Glutamatergic neuron (in vitro differentiated cells): ENCODE measurements around the gene ACBD6. TPM values are rescaled to one million over a fixed set of nuclear protein-coding genes. Genes with fewer than 3 reads are reported as not detected.

Experiments used
- DNase-seq: peaks from one replicate; pipeline ENCODE4 v3.0.0; 2022
- H3K27ac Mint-ChIP-seq: one replicate; pipeline ENCODE4 v1.8.0; 2020; ENCODE audit warnings: mild to moderate bottlenecking, mixed read lengths, inconsistent platforms; ENCODE audit not compliant: unreplicated experiment
- H3K27me3 Mint-ChIP-seq: one replicate; pipeline ENCODE4 v1.8.0; 2020; ENCODE audit warnings: mild to moderate bottlenecking, moderate library complexity, mixed read lengths, inconsistent platforms; ENCODE audit not compliant: unreplicated experiment
- H3K36me3 Mint-ChIP-seq: one replicate; pipeline ENCODE4 v1.8.0; 2020; ENCODE audit warnings: mild to moderate bottlenecking, mixed read lengths, inconsistent platforms; ENCODE audit not compliant: unreplicated experiment
- H3K4me1 Mint-ChIP-seq: one replicate; pipeline ENCODE4 v1.8.0; 2020; ENCODE audit warnings: mild to moderate bottlenecking, low read depth, mixed read lengths, inconsistent platforms; ENCODE audit not compliant: unreplicated experiment
- H3K4me3 Mint-ChIP-seq: one replicate; pipeline ENCODE4 v1.8.0; 2020; ENCODE audit warnings: mild to moderate bottlenecking, mixed read lengths, inconsistent platforms; ENCODE audit not compliant: unreplicated experiment
- H3K9me3 Mint-ChIP-seq: one replicate; pipeline ENCODE4 v1.8.0; 2020; ENCODE audit warnings: mild to moderate bottlenecking, moderate library complexity, mixed read lengths, inconsistent platforms; ENCODE audit not compliant: unreplicated experiment
- CTCF ChIP-seq: fragments of 200-600 bp; sonication (generic); IDR thresholded peaks from one replicate; pipeline ENCODE4 v1.5.0; 2021; ENCODE audit not compliant: partially characterized antibody, unreplicated experiment
- total RNA-seq: library from RNA; stranded (reverse); fragmentation: NEBNext Ultra II Directional; extraction: Animal tissue kit (Norgen Biotek cat#: 25700); gene quantifications from one replicate; pipeline ENCODE4 v1.2.1, GENCODE V29; 2021; ENCODE audit not compliant: unreplicated experiment

ACBD6 gene
- total RNA-seq, 1 donor from 2014 or later: 52.9 TPM

DNA sequence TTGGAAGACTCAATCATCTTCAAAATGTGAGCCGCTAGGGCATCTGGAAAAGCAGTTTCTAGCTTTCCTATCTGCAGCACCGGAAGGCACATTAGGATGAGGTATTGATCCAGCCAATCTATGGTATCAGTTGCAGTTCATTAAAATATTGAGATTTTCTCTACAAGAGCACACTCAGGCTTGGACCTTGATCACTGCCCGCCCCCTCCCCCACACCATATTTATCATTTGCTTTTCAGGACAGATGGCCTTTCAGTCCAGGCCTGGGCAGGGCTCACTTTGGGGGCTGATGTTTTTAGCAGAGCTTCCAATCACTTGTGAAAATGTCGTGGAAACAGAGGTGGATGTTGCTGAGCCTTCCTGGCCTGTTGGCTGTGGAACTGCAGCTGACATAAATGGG is 254.8 kb downstream of the ACBD6 start:
- Mint-ChIP-seq H3K27me3 (peaks cover 8% of the 10 kb centered on the region), H3K27ac (peak overlapping the region; percentile 68), H3K36me3 (no peaks in the 10 kb centered on the region), H3K4me1 (peaks cover 36% of the 10 kb centered on the region), H3K9me3 (peaks cover 5% of the 10 kb centered on the region), H3K4me3 (peak overlapping the region; percentile 50)
- no peak for TF ChIP-seq CTCF
- no peak for DNase-seq

- peaks cover 36% of the 10 kb centered on the region for H3K4me1 Mint-ChIP-seq
- no peak for DNase-seq
- peaks cover 8% of the 10 kb centered on the region for H3K27me3 Mint-ChIP-seq
- peaks cover 8% of the 10 kb centered on the region for H3K9me3 Mint-ChIP-seq
- no peak overlapping the region for H3K4me3 Mint-ChIP-seq
- TF ChIP-seq CTCF: no peak
- no peaks in the 10 kb centered on the region for H3K36me3 Mint-ChIP-seq
- H3K27ac Mint-ChIP-seq: no peak overlapping the region
Measured at GRCh38 chr1:180247061-180247460, 255.3 kb downstream of the ACBD6 start.

DNA sequence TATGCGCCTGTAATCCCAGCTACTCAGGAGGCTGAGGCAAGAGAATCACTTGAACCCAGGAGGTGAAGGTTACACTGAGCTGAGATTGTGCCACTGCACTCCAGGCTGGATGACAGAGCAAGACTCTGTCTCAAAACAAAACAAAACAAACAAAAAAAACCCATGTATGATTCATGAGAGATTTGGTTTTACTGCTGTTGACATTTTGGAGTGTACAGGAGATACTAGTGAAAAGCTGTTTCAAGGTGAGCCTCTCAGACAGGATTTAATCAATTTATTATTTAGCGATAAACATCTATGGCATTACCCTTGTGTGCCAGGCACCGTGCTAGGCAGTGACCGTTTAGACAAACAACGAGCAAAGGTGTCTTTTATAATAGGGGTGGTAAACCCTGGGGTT is 255.8 kb downstream of the ACBD6 start:
- peaks cover 32% of the 10 kb centered on the region for H3K4me1 Mint-ChIP-seq
- H3K4me3 Mint-ChIP-seq: no peak overlapping the region
- peaks cover 9% of the 10 kb centered on the region for H3K9me3 Mint-ChIP-seq
- DNase-seq: no peak
- H3K27me3 Mint-ChIP-seq: peaks cover 8% of the 10 kb centered on the region
- no peak for TF ChIP-seq CTCF
- H3K36me3 Mint-ChIP-seq: no peaks in the 10 kb centered on the region
- H3K27ac Mint-ChIP-seq: no peak overlapping the region

DNA sequence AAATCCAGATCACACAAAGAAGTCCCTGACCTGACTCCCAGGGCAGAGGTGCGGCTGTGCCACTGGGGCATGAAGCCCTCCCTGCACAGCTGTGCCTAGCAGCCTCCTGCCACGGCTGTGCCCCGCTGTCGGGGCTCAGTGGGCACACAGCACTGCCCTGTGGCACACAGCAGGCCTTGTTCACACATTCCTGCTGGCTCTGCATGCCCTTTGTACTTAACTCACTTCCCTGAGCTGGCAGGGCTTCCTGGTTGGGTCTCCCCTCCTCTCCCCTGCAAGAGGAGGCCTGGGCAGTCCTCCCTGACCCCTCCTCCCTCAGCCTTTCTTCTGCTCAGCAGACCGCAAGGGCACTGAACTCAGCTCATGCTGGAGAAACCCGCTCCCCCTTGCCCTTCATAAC is 257.5 kb downstream of the ACBD6 start:
- no peaks in the 10 kb centered on the region for H3K36me3 Mint-ChIP-seq
- peaks cover 3% of the 10 kb centered on the region for H3K27me3 Mint-ChIP-seq
- H3K27ac Mint-ChIP-seq: no peak overlapping the region
- no peak for DNase-seq
- H3K4me1 Mint-ChIP-seq: peaks cover 24% of the 10 kb centered on the region
- H3K9me3 Mint-ChIP-seq: peaks cover 6% of the 10 kb centered on the region
- no peak overlapping the region for H3K4me3 Mint-ChIP-seq
- TF ChIP-seq CTCF: no peak

DNA sequence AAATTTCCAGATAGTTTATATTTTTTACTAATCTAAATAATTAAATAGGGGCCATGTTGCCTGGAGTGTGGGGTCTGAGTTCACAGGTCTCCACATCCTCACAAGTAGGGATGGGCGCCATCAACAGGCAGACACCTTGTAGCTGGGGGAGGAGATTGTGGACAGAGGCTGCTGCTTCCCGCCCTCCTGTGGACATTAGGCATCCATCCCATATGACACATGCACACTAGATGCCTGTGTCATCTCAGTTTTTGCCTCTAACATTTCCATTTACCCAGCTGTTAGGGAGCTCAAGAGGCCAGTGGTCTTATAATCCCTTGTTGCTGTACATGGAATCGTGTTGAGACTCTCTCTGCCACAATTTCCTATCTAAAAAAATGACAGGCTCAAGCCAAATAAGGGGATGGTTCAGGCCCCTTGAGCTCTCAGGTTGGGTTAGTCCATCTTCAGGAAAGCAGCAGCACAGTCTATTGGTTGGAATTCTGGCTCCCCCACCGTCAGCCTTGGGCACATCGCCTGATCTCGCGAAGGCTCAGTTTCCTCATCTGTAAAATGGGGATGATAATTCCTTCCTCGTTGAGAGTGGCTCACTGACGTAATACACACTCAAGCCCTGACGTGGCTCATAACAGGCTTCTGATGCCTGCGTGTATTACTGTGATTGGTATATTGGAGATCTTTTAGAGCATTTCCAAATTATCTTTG is 258.7 kb downstream of the ACBD6 start:
- H3K27me3 Mint-ChIP-seq: peaks cover under 1% of the 10 kb centered on the region
- H3K27ac Mint-ChIP-seq: no peak overlapping the region
- no peak overlapping the region for H3K4me3 Mint-ChIP-seq
- H3K4me1 Mint-ChIP-seq: peaks cover 17% of the 10 kb centered on the region
- no peak for DNase-seq
- TF ChIP-seq CTCF: no peak
- no peaks in the 10 kb centered on the region for H3K36me3 Mint-ChIP-seq
- H3K9me3 Mint-ChIP-seq: peaks cover 6% of the 10 kb centered on the region
